A673 (cell line): ENCODE measurements around the gene DGKH. TPM values are rescaled to one million over a fixed set of nuclear protein-coding genes. Genes with fewer than 3 reads are reported as not detected.

Experiments used
- BruUV-seq: library from RNA; stranded (reverse); fragments of 400-500 nt; replicated peaks from 2 replicates; lab custom pipeline; 2021; lab: Mats Ljungman, UMichigan
- CTCF ChIA-PET: fragments of 300-600 bp; sonication (Branson Sonifier 250); formaldehyde crosslinking; loops from one replicate; lab custom pipeline; 2022; ENCODE audit warnings: antibody characterized with exemption; lab: Charles Lee
- POLR2A ChIA-PET: fragments of 300-600 bp; sonication (Branson Sonifier 250); formaldehyde crosslinking; loops from one replicate; lab custom pipeline; 2022; ENCODE audit warnings: antibody characterized with exemption; ENCODE audit not compliant: low non-redundant PET; lab: Charles Lee
- DNase-seq: peaks from one replicate; pipeline ENCODE4 v3.0.0-alpha.2; 2015; ENCODE audit warnings: low spot score
- H3K27ac ChIP-seq: fragments of 200-600 bp; sonication (generic); 2 replicates; pipeline ENCODE4 v1.5.1; 2016; ENCODE audit warnings: mixed run types, low read depth, mild to moderate bottlenecking, mixed read lengths, antibody characterized with exemption, low read length; ENCODE audit not compliant: poor library complexity, severe bottlenecking
- H3K27me3 ChIP-seq: fragments of 200-600 bp; sonication (generic); replicated peaks from 2 replicates; pipeline ENCODE4 v1.6.1; 2017; ENCODE audit warnings: mixed run types, low read depth, mild to moderate bottlenecking, mixed read lengths, antibody characterized with exemption, low read length; ENCODE audit not compliant: insufficient read depth, poor library complexity
- H3K36me3 ChIP-seq: fragments of 200-600 bp; sonication (generic); 2 replicates; pipeline ENCODE4 v1.6.1; 2016; ENCODE audit warnings: mixed run types, mild to moderate bottlenecking, mixed read lengths, antibody characterized with exemption, low read length; ENCODE audit not compliant: insufficient read depth, poor library complexity, severe bottlenecking
- H3K4me1 ChIP-seq: fragments of 200-600 bp; sonication (generic); 2 replicates; pipeline ENCODE4 v1.6.1; 2017; ENCODE audit warnings: mixed run types, mild to moderate bottlenecking, mixed read lengths, antibody characterized with exemption, low read length; ENCODE audit not compliant: insufficient read depth, poor library complexity, severe bottlenecking
- H3K4me3 ChIP-seq: fragments of 200-600 bp; sonication (generic); 2 replicates; pipeline ENCODE4 v1.5.1; 2016; ENCODE audit warnings: low read depth, mixed run types, mild to moderate bottlenecking, mixed read lengths, low read length; ENCODE audit not compliant: poor library complexity, severe bottlenecking
- H3K9me3 ChIP-seq: fragments of 200-600 bp; sonication (generic); 2 replicates; pipeline ENCODE4 v1.6.1; 2016; ENCODE audit warnings: mixed run types, low read depth, mild to moderate bottlenecking, mixed read lengths, antibody characterized with exemption, low read length; ENCODE audit not compliant: poor library complexity, severe bottlenecking
- CTCF ChIP-seq: fragments of 300-800, 200-600 bp; sonication (generic); conservative IDR thresholded peaks from 2 replicates; pipeline ENCODE4 v1.5.1; 2017; ENCODE audit warnings: low read depth, mild to moderate bottlenecking, antibody characterized with exemption, low read length, moderate library complexity, mixed read lengths
- EZH2 ChIP-seq: fragments of 200-600 bp; sonication (generic); IDR thresholded peaks from 2 replicates; pipeline ENCODE4 v1.6.1; 2017; ENCODE audit warnings: borderline replicate concordance, low read depth, mild to moderate bottlenecking, mixed read lengths, antibody characterized with exemption, low read length; ENCODE audit not compliant: poor library complexity, severe bottlenecking
- intact Hi-C: fragments of 100-400 bp; cut with micrococcal nuclease; formaldehyde crosslinking; loops from one replicate; pipeline ENCODE4 v1.10.0; 2022; ENCODE audit not compliant: unreplicated experiment
- total RNA-seq: library from RNA; stranded (reverse); gene quantifications from 2 replicates; pipeline ENCODE4 v1.2.3, GENCODE V29; 2021

DGKH gene
- total RNA-seq, 1 experiment from 2014 or later = 13.8 TPM

GRCh38 chr13:42063105-42063504, 14.7 kb downstream of the DGKH start:
- H3K9me3 ChIP-seq = no peaks in the 10 kb centered on the region
- H3K4me1 ChIP-seq = peaks cover 7% of the 10 kb centered on the region
- no peak overlapping the region for H3K4me3 ChIP-seq
- ChIA-PET POLR2A (no interaction called here), CTCF (no interaction called here)
- no peak overlapping the region for H3K27ac ChIP-seq
- H3K27me3 ChIP-seq = no peaks in the 10 kb centered on the region
- BruUV-seq = no TSS peak
- intact Hi-C loops = no loop called here
- TF ChIP-seq EZH2 (no peak), CTCF (no peak)
- no peaks in the 10 kb centered on the region for H3K36me3 ChIP-seq
- DNase-seq = no peak

GRCh38 chr13:42064259-42064658, 15.8 kb downstream of the DGKH start:
- CTCF ChIA-PET = no interaction called here
- peak; percentile 17 for DNase-seq
- TF ChIP-seq EZH2 (no peak), CTCF (no peak)
- POLR2A ChIA-PET = no interaction called here
- H3K27me3 ChIP-seq = no peaks in the 10 kb centered on the region
- BruUV-seq = no TSS peak
- no peaks in the 10 kb centered on the region for H3K36me3 ChIP-seq
- no peak overlapping the region for H3K4me3 ChIP-seq
- H3K9me3 ChIP-seq = no peaks in the 10 kb centered on the region
- peaks cover 7% of the 10 kb centered on the region for H3K4me1 ChIP-seq
- intact Hi-C loops = no loop called here
- no peak overlapping the region for H3K27ac ChIP-seq

GRCh38 chr13:42064966-42065365, 16.5 kb downstream of the DGKH start:
- CTCF ChIA-PET = no interaction called here

More at GRCh38 chr13:42064966-42065365, 16.5 kb downstream of the DGKH start:
- TF ChIP-seq EZH2 (no peak), CTCF (no peak)
- intact Hi-C loops = no loop called here
- H3K4me1 ChIP-seq = peaks cover 7% of the 10 kb centered on the region
- no peaks in the 10 kb centered on the region for H3K27me3 ChIP-seq
- H3K36me3 ChIP-seq = no peaks in the 10 kb centered on the region
- H3K4me3 ChIP-seq = no peak overlapping the region
- no TSS peak for BruUV-seq
- no peaks in the 10 kb centered on the region for H3K9me3 ChIP-seq
- POLR2A ChIA-PET = no interaction called here
- no peak overlapping the region for H3K27ac ChIP-seq
- no peak for DNase-seq
